GM18499 (cell line): ENCODE results near the gene ZBED1.
A peak's percentile ranks its signal among the peaks of the same experiment; 100 is the strongest.
"Not testable (repeated sequence)": the region's sequence is repeated elsewhere in the genome, so short reads cannot be mapped to it uniquely, and the experiment has no call there.

Source experiments
- ATAC-seq: cut with Tn5 transposase; IDR thresholded peaks from one replicate; pipeline ENCODE4 v1.9.1; 2021; ENCODE audit warnings: moderate number of reproducible peaks; ENCODE audit not compliant: insufficient read depth, unreplicated experiment

ZBED1 gene

GRCh38 chrX:2500803-2501558, at the start of gene ZBED1, which contains the start of gene DHRSX:
TSS of gene ZBED1 (minus strand) at chrX:2500976. CDS start at chrX:2490719, 10,257 bp downstream.
TSS of gene DHRSX (minus strand) at chrX:2500976. CDS start at chrX:2500925, 51 bp downstream.
- ATAC-seq, result no peak

- ATAC-seq, result no peak
Observed at GRCh38 chrX:2549876-2550275, 49.1 kb upstream of the ZBED1 start.

- no peak for ATAC-seq
Observed at GRCh38 chrX:2548711-2549423, 48.1 kb upstream of the ZBED1 start.

- ATAC-seq, result no peak
Observed at GRCh38 chrX:2547736-2548135, 47.0 kb upstream of the ZBED1 start.

GRCh38 chrX:2546496-2546895, 45.7 kb upstream of the ZBED1 start:
- no peak for ATAC-seq

- no peak for ATAC-seq
Observed at GRCh38 chrX:2545144-2545543, 44.4 kb upstream of the ZBED1 start.

- ATAC-seq, result no peak
Observed at GRCh38 chrX:2542826-2543521, 42.2 kb upstream of the ZBED1 start.

- ATAC-seq, result no peak
Observed at GRCh38 chrX:2541603-2542002, 40.8 kb upstream of the ZBED1 start.

- no peak for ATAC-seq
Observed at GRCh38 chrX:2540426-2540947, 39.7 kb upstream of the ZBED1 start.

GRCh38 chrX:2539586-2539985, 38.8 kb upstream of the ZBED1 start:
- ATAC-seq, result no peak

GRCh38 chrX:2538031-2538757, 37.4 kb upstream of the ZBED1 start:
- no peak for ATAC-seq

GRCh38 chrX:2536974-2537373, 36.2 kb upstream of the ZBED1 start:
- ATAC-seq, result no peak

- ATAC-seq, result no peak
Observed at GRCh38 chrX:2536141-2536540, 35.4 kb upstream of the ZBED1 start.

- not testable (repeated sequence) for ATAC-seq
Observed at GRCh38 chrX:2534261-2535021, 33.7 kb upstream of the ZBED1 start.

- no peak for ATAC-seq
Observed at GRCh38 chrX:2533424-2533823, 32.6 kb upstream of the ZBED1 start.

- no peak for ATAC-seq
Observed at GRCh38 chrX:2526390-2526789, 25.6 kb upstream of the ZBED1 start.

GRCh38 chrX:2523911-2524310, 23.1 kb upstream of the ZBED1 start:
- no peak for ATAC-seq

GRCh38 chrX:2521927-2522386, 21.2 kb upstream of the ZBED1 start:
- ATAC-seq, result peak; percentile 16
